Fibroblast of villous mesenchyme (primary cell): ENCODE data around the gene USP13. TPM values are rescaled to one million over a fixed set of nuclear protein-coding genes. Genes with fewer than 3 reads are reported as not detected.
A peak's percentile ranks its signal among the peaks of the same experiment; 100 is the strongest.

Experiments
- DNase-seq: peaks from one replicate; pipeline ENCODE4 v3.0.0-alpha.2; 2010; ENCODE audit warnings: low read depth
- H3K4me3 ChIP-seq: 2 replicates; pipeline ENCODE4 v1.5.1; 2011; ENCODE audit warnings: low read depth, mild to moderate bottlenecking, low read length
- total RNA-seq: library from RNA; depleted of rRNA; stranded (reverse); fragments of >200 nt; gene quantifications from 2 replicates; pipeline ENCODE4 v1.2.3, GENCODE V29; 2012
- TF ChIP-seq, protein P1 (sequence below): IDR thresholded peaks from 2 replicates; pipeline ENCODE4 v1.5.1; 2012; ENCODE audit warnings: low read depth, mild to moderate bottlenecking, low read length; ENCODE audit not compliant: insufficient read depth

The USP13 gene
- total RNA-seq, 1 donor = 7.8 TPM

- DNase-seq = no peak
- no peak overlapping the region for H3K4me3 ChIP-seq
- TF ChIP-seq, protein P1, sequence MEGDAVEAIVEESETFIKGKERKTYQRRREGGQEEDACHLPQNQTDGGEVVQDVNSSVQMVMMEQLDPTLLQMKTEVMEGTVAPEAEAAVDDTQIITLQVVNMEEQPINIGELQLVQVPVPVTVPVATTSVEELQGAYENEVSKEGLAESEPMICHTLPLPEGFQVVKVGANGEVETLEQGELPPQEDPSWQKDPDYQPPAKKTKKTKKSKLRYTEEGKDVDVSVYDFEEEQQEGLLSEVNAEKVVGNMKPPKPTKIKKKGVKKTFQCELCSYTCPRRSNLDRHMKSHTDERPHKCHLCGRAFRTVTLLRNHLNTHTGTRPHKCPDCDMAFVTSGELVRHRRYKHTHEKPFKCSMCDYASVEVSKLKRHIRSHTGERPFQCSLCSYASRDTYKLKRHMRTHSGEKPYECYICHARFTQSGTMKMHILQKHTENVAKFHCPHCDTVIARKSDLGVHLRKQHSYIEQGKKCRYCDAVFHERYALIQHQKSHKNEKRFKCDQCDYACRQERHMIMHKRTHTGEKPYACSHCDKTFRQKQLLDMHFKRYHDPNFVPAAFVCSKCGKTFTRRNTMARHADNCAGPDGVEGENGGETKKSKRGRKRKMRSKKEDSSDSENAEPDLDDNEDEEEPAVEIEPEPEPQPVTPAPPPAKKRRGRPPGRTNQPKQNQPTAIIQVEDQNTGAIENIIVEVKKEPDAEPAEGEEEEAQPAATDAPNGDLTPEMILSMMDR = no peak
Observed at GRCh38 chr3:179608931-179609720, 43.7 kb upstream of the USP13 start.

DNA sequence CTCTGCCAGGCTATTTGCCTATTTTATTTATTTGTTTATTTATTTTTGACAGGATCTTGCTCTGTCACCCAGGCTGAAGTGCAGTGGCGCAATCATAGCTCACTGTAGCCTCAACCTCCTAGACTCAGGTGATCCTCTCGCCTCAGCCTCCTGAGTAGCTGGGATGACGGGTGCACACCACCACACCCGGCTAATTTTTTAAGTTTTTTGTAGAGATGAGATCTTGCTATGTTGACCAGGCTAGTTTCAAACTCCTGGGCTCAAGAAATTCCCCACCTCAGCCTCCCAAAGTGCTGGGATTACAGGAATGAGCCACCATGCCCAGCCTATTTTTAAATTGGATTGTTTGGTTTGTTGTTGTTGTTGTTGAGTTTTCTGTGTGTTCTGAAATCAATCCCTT, 42.8 kb upstream of the USP13 start:
- no peak overlapping the region for H3K4me3 ChIP-seq
- TF ChIP-seq, protein P1 = no peak
- no peak for DNase-seq

GRCh38 chr3:179613807-179614206, 39.0 kb upstream of the USP13 start:
- H3K4me3 ChIP-seq = no peak overlapping the region
- TF ChIP-seq, protein P1 = no peak
- peak; percentile 66 for DNase-seq

DNA sequence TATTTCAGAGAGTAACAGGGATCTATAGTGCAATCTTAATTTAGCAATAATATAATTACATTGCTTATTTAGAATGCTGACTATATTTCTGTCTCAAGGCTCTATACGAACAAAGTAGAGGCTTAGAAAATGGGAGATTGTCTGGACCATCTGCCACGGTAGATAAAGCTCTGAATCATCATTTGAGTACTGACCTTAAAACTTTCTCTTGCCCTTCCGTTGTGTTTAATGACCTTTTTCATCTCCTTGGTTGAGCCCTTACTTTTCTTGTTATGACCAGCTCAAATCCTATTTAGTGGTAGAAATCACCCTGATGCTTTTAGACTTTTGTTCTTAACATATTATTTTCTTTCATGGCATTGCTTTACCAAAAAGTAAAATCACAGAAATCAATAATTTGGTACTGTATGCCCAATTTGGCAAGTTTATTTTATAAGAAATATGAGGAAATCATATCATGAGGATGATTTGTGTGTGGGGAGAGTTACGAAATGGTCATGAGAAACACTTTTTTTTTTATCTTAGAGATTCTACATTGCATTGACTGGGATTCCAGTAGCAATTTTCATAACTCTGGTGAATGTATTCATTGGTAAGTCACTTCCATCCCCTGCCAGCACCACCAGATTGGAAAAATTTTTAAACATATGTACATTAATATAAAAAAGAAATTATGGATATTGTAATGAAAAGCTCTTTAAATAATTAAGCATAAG, 37.2 kb upstream of the USP13 start:
- no peak overlapping the region for H3K4me3 ChIP-seq
- DNase-seq = peak; percentile 60
- TF ChIP-seq, protein P1 = no peak

DNA sequence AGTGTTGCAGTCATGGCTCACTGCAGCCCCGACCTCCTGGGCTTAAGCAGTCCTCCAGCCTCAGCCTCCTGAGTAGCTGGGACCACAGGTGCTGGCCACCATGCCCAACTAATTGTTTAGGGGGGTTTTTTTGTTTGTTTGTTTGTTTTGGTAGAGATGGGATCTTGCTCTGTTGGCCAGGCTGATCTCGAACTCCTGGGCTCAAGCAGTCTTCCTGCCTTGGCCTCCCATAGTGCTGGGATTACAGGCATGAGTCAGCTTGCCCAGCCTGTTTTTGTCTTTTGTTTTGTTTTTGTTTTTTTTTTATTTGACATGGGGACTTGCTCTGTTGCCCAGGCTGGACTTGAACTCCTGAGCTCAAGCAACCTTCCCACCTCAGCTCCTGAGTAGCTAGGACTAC, 30.8 kb upstream of the USP13 start:
- H3K4me3 ChIP-seq = no peak overlapping the region
- TF ChIP-seq, protein P1 = no peak
- no peak for DNase-seq

DNA sequence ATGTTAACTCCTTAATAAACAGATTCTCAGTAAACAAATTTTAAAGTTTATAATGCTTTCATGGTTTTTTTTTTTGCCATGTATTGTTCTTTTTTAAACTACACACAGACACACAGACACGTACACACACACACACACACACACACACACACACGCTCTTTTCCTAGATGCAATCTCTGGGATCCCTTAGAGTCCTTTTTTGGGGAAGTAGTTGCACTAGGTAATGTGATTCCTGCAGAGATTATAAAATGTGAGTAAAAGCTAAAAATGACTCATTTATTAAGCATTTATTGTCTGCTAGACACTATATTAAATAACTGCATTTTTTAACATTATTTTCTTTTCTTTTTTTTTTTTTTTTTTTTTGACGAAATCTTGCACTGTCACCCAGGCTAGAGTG, 28.4 kb upstream of the USP13 start:
- no peak for DNase-seq
- no peak overlapping the region for H3K4me3 ChIP-seq
- TF ChIP-seq, protein P1 = no peak
